Naive thymus-derived CD4-positive, alpha-beta T cell (primary cell): ENCODE results near the gene TMEM17. TPM values are rescaled to one million over a fixed set of nuclear protein-coding genes. Genes with fewer than 3 reads are reported as not detected.

ENCODE experiments used
- ATAC-seq: fragments of 150-1000 bp; cut with Tn5 transposase; 2 replicates; pipeline ENCODE4 v1.10.0; 2021; ENCODE audit warnings: mild to moderate bottlenecking, moderate library complexity
- CTCF ChIA-PET: fragments of 350-600 bp; sonication (Branson Sonifier 250); formaldehyde crosslinking; loops from one replicate; lab custom pipeline; 2021; ENCODE audit warnings: antibody characterized with exemption; lab: Charles Lee
- POLR2A ChIA-PET: fragments of 350-600 bp; sonication (Branson Sonifier 250); formaldehyde crosslinking; loops from one replicate; lab custom pipeline; 2021; ENCODE audit warnings: antibody characterized with exemption, inconsistent platforms; lab: Charles Lee
- DNase-seq, 9 donors: peaks; one replicate each; pipeline versions ENCODE4 v3.0.0 to v3.0.0-alpha.2; 2020 to 2022; ENCODE audit warnings: mixed read lengths in 1 of 9
- H3K27ac ChIP-seq: one replicate; pipeline ENCODE4 v1.7.0; 2013; ENCODE audit warnings: mild to moderate bottlenecking, low read depth, low read length, moderate library complexity
- H3K27me3 ChIP-seq, 2 donors: one replicate each; pipeline ENCODE4 v1.7.0; 2013; ENCODE audit warnings: low read length in 2 of 2, mild to moderate bottlenecking in 2 of 2, moderate library complexity in 2 of 2; ENCODE audit not compliant: control insufficient read depth in 2 of 2, insufficient read depth in 2 of 2
- H3K36me3 ChIP-seq, 3 experiments: 1 replicate in 2 of 3; 2 replicates in 1 of 3; pipeline ENCODE4 v1.7.0; 2013; ENCODE audit warnings: low read length in 3 of 3, mild to moderate bottlenecking in 3 of 3, moderate library complexity in 1 of 3; ENCODE audit not compliant: insufficient read depth in 3 of 3, control insufficient read depth in 2 of 3
- H3K4me1 ChIP-seq, 2 donors: one replicate each; pipeline ENCODE4 v1.7.0; 2013; ENCODE audit warnings: low read length in 2 of 2, mild to moderate bottlenecking in 2 of 2, moderate library complexity in 1 of 2; ENCODE audit not compliant: control insufficient read depth in 2 of 2, insufficient read depth in 2 of 2
- H3K4me3 ChIP-seq: 2 replicates; pipeline ENCODE4 v1.7.0; 2013; ENCODE audit warnings: mild to moderate bottlenecking, low read length
- H3K9me3 ChIP-seq, 3 experiments: 1 replicate in 2 of 3; 2 replicates in 1 of 3; pipeline ENCODE4 v1.7.0; 2013; ENCODE audit warnings: low read length in 3 of 3; ENCODE audit not compliant: control insufficient read depth in 2 of 3
- H3K27ac Mint-ChIP-seq, 9 donors: one replicate each; pipeline ENCODE4 v1.8.0; 2020 to 2022; ENCODE audit warnings: mixed read lengths in 9 of 9, mild to moderate bottlenecking in 8 of 9, moderate library complexity in 5 of 9, inconsistent platforms in 2 of 9
- H3K27me3 Mint-ChIP-seq, 5 donors: one replicate each; pipeline ENCODE4 v1.8.0; 2021 to 2022; ENCODE audit warnings: mixed read lengths in 5 of 5, mild to moderate bottlenecking in 1 of 5
- H3K36me3 Mint-ChIP-seq, 5 donors: one replicate each; pipeline ENCODE4 v1.8.0; 2020 to 2022; ENCODE audit warnings: mixed read lengths in 5 of 5, mild to moderate bottlenecking in 3 of 5, inconsistent platforms in 1 of 5
- H3K4me1 Mint-ChIP-seq, 7 donors: one replicate each; pipeline ENCODE4 v1.8.0; 2020 to 2022; ENCODE audit warnings: mixed read lengths in 7 of 7, mild to moderate bottlenecking in 3 of 7, inconsistent platforms in 1 of 7
- H3K4me3 Mint-ChIP-seq, 10 donors: one replicate each; pipeline ENCODE4 v1.8.0; 2020 to 2022; ENCODE audit warnings: mild to moderate bottlenecking in 10 of 10, mixed read lengths in 10 of 10, moderate library complexity in 6 of 10, inconsistent platforms in 2 of 10
- H3K9me3 Mint-ChIP-seq, 11 donors: one replicate each; pipeline ENCODE4 v1.8.0; 2020 to 2022; ENCODE audit warnings: mixed read lengths in 11 of 11, mild to moderate bottlenecking in 4 of 11, inconsistent platforms in 1 of 11, moderate library complexity in 1 of 11
- intact Hi-C, 2 donors: fragments of 100-400 bp; cut with micrococcal nuclease; formaldehyde crosslinking; loops; one replicate each; pipeline ENCODE4 v1.15.1; 2023
- polyA plus RNA-seq, 2 donors: library from polyadenylated mRNA; unstranded; fragments of 300-500 nt; fragmentation: Illumina TruSeq; gene quantifications; one replicate each; pipeline ENCODE4 v1.2.3, GENCODE V29; 2021
- total RNA-seq, 6 experiments: library from RNA in 5 of 6; stranded (reverse) in 5 of 6; gene quantifications; 1 replicate in 5 of 6; 2 replicates in 1 of 6; pipeline ENCODE4 v1.2.3 and lab custom pipeline; 2021 to 2026

The TMEM17 gene
- total and polyA plus RNA-seq, 7 experiments from 2014 or later = 0.15 TPM; not detected in 5

DNA sequence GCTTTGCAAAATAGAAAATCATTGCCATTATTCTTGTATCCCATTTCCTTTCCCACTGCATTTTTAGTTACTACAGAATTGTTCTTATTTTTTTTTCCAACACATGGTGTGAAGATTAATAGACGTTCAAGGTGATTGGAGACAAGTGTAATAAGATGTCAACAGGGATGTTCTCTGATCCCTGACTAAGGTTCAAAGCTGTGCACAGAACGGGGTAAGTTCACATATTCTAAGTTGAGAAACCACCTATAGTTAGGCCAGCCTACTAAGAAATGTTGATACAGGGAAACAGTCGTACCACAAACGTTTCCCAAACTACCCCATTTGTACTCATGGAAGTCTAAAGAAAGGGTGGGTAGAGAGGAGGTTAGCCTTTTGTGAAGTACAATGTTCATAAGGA, 6.4 kb upstream of the TMEM17 start:
- Mint-ChIP-seq H3K4me3 (no peak overlapping the region), H3K36me3 (no peaks in the 10 kb centered on the region), H3K27ac (no peak overlapping the region), H3K9me3 (peaks cover 0 to 11% (median 3%) of the 10 kb centered on the region in 11 donors), H3K4me1 (peaks cover 0 to 1% (median 0%) of the 10 kb centered on the region in 7 donors), H3K27me3 (peaks cover 21 to 34% (median 22%) of the 10 kb centered on the region in 5 donors)
- Histone ChIP-seq H3K27ac (no peak overlapping the region), H3K36me3 (no peaks in the 10 kb centered on the region), H3K9me3 (no peaks in the 10 kb centered on the region), H3K4me3 (no peak overlapping the region), H3K4me1 (no peaks in the 10 kb centered on the region), H3K27me3 (no peaks in the 10 kb centered on the region)
- intact Hi-C loops = no loop called here
- ATAC-seq (no peak), DNase-seq (no peak)
- CTCF ChIA-PET = no interaction called here
- POLR2A ChIA-PET = no interaction called here

DNA sequence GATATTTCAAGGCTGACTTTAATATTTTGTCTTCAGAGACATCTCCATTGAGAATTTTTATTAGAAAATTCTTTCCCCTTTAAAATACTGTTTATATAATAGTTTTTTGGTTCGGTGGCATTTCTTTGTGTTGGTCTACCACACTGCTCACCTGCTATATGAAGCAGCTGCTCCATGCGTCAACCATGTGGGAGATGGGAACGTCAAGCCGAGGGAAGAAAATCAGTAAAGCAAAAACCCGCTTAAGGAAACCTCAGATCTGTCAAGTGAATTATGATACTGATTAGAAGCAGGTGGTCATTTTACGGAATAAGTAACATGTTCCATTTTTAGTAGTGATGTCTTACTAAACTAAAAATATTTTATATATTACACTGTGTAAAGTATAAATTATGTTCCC, 5.6 kb upstream of the TMEM17 start:
- Histone ChIP-seq H3K36me3 (no peaks in the 10 kb centered on the region), H3K27me3 (no peaks in the 10 kb centered on the region), H3K4me1 (no peaks in the 10 kb centered on the region), H3K4me3 (no peak overlapping the region), H3K27ac (no peak overlapping the region), H3K9me3 (no peaks in the 10 kb centered on the region)
- ATAC-seq (no peak), DNase-seq (no peak)
- Mint-ChIP-seq H3K4me3 (no peak overlapping the region), H3K9me3 (peaks cover 0 to 5% (median 0%) of the 10 kb centered on the region in 11 donors), H3K36me3 (no peaks in the 10 kb centered on the region), H3K27me3 (peaks cover 22 to 35% (median 25%) of the 10 kb centered on the region in 5 donors), H3K4me1 (peaks cover 0 to 2% (median under 1%) of the 10 kb centered on the region in 7 donors), H3K27ac (no peak overlapping the region)
- intact Hi-C loops = no loop called here
- CTCF ChIA-PET = no interaction called here
- POLR2A ChIA-PET = no interaction called here

DNA sequence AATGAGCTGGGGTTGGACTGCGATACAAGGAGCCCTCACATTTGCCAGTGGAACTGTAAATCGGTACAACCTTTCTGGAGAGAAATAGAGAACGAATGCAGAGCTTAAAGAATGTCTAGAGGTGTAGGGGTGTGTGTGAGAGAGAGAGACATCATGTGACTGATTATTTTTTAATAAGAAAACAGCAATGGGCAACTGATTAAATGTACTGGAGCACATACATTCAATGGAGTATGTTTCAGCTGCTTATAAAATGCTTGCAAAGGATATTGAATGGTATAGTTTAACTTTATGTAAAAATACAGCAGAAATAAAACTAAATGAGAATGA, 391 bp upstream of the TMEM17 start:
- ChIA-PET CTCF (interaction anchor here (0.6 kb wide), 1 partner anchor 500 kb away, joined by 3 read pairs; no protein-coding TSS in a partner anchor), POLR2A (no interaction called here)
- H3K4me1 ChIP-seq = no peaks in the 10 kb centered on the region
- no peaks in the 10 kb centered on the region for H3K9me3 ChIP-seq
- no peaks in the 10 kb centered on the region for H3K36me3 ChIP-seq
- Mint-ChIP-seq H3K4me3 (peak overlapping the region; percentile 37 to 82 (median 64)), H3K4me1 (peaks cover 6 to 12% (median 10%) of the 10 kb centered on the region in 7 donors), H3K9me3 (no peaks in the 10 kb centered on the region), H3K27ac (no peak overlapping the region), H3K36me3 (no peaks in the 10 kb centered on the region), H3K27me3 (peaks cover 23 to 40% (median 29%) of the 10 kb centered on the region in 5 donors)
- intact Hi-C loops = no loop called here
- no peak for DNase-seq
- no peak overlapping the region for H3K27ac ChIP-seq
- ATAC-seq = peak; percentile 8
- H3K27me3 ChIP-seq = no peaks in the 10 kb centered on the region
- H3K4me3 ChIP-seq = peak overlapping the region; percentile 44

DNA sequence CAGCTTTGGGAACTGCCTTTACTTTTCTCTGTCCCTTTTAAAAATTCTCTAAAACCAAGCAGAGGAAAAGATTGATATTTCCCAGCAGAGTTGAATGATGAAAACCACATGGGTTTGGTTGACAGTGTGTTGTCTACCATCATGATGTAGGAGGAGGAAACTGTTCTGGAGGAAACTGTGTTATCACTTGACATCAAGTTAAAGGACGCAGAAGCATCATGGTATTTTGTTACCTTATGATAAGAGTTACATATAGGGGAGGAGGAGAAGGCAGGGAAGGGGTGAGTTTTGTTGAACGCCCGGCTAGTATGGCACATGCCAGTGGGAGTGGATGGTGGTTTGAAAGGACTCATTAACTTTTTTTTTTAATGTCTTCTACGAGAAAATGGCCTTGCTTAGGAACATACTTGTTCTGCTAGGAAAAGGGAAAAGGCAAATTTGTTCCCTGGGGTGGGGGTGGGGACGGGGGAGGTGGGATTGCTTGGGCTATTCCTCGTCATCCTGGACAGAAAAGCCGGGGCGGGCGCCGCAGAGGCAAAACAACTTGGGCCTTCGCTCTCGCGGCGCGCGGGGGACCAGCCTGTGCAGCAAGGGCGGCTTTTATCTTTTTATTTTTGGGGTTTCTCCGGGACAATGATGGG, 766 bp downstream of the TMEM17 start:
- H3K27ac ChIP-seq = no peak overlapping the region
- intact Hi-C loops = loop anchor here in 1 of 2 donors (1.0 kb wide), 1 partner anchor 200 kb away; the partner anchor contains the start of gene EHBP1

DNA sequence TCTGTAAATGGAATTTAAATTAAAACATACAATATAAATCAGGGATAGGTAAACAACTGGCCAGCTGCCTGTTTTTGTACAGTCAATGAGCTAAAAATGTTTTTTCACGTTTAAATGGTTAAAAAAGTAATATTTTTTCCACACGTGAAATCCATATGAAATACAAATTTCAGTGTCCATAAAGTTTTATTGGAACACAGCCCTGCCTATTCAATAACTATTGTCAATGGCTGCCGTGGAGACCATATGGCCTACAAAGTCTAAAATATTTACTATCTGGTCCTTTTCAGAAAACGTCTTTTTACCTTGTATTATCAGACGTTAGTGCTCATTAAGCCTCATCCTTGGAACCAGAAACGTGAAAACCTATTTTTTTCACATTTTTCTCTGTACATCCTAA, 1.3 kb downstream of the TMEM17 start:
- POLR2A ChIA-PET = no interaction called here
- H3K27ac Mint-ChIP-seq = no peak overlapping the region
- Histone ChIP-seq H3K4me1 (no peaks in the 10 kb centered on the region), H3K4me3 (no peak overlapping the region), H3K9me3 (no peaks in the 10 kb centered on the region), H3K36me3 (no peaks in the 10 kb centered on the region), H3K27ac (no peak overlapping the region), H3K27me3 (no peaks in the 10 kb centered on the region)
- ATAC-seq = no peak
- H3K9me3 Mint-ChIP-seq = no peaks in the 10 kb centered on the region
- CTCF ChIA-PET = no interaction called here
- no peak for DNase-seq
- peaks cover 23 to 40% (median 29%) of the 10 kb centered on the region in 5 donors for H3K27me3 Mint-ChIP-seq
- intact Hi-C loops = loop anchor here in 1 of 2 donors (1.0 kb wide), 1 partner anchor 201 kb away; the partner anchor contains the start of gene EHBP1
- H3K4me3 Mint-ChIP-seq = peak overlapping the region in 2 of 10 donors; percentile 61 to 79
- no peaks in the 10 kb centered on the region for H3K36me3 Mint-ChIP-seq
- peaks cover 6 to 12% (median 10%) of the 10 kb centered on the region in 7 donors for H3K4me1 Mint-ChIP-seq

More for the DNA sequence above, 766 bp downstream of the TMEM17 start:
- Histone ChIP-seq H3K27me3 (no peaks in the 10 kb centered on the region), H3K36me3 (no peaks in the 10 kb centered on the region), H3K4me3 (peak overlapping the region; percentile 44), H3K9me3 (no peaks in the 10 kb centered on the region), H3K4me1 (no peaks in the 10 kb centered on the region)
- ATAC-seq = no peak
- ChIA-PET CTCF (no interaction called here), POLR2A (no interaction called here)
- Mint-ChIP-seq H3K9me3 (no peaks in the 10 kb centered on the region), H3K36me3 (no peaks in the 10 kb centered on the region), H3K4me3 (peak overlapping the region; percentile 61 to 83 (median 71)), H3K27me3 (peaks cover 23 to 40% (median 29%) of the 10 kb centered on the region in 5 donors), H3K27ac (no peak overlapping the region), H3K4me1 (peaks cover 6 to 12% (median 10%) of the 10 kb centered on the region in 7 donors)
- DNase-seq = no peak

DNA sequence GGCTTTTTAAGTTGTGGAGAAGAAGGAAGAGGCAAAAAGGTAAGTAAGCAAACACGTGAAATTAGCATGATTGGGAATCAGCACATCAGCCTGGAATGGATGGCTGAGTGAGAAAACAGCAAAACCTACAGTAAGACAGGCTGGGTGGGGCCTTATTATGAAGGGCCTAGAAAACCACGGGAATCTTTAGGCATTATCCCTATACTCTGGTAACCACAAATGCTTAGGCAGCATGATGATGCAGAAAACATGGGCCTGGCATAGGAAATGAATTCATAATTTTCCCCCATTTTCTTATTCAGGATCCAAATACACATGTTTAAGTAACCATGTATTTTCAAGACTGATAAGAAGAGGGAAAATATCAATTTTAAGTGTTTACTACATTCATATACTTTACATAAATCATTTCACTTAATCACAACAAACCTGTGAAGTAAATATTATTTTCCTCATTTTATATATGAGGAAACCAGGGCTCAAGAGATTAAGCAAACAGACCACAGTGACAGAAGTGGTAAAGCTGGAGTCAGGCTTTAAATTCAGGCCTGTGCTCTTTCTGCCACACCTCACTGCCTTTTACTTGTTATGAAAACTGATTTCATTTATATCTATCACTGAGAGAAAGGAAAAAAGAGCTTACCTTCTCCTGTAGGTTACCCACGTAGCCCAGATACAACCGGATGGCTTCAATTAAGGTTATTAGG, 4.0 kb downstream of the TMEM17 start:
- no peaks in the 10 kb centered on the region for H3K36me3 ChIP-seq
- Mint-ChIP-seq H3K4me3 (no peak overlapping the region), H3K27me3 (peaks cover 11 to 24% (median 16%) of the 10 kb centered on the region in 5 donors), H3K27ac (no peak overlapping the region), H3K9me3 (no peaks in the 10 kb centered on the region), H3K36me3 (no peaks in the 10 kb centered on the region), H3K4me1 (peaks cover 6 to 12% (median 10%) of the 10 kb centered on the region in 7 donors)
- ATAC-seq (no peak), DNase-seq (no peak)
- CTCF ChIA-PET = no interaction called here
- no peaks in the 10 kb centered on the region for H3K4me1 ChIP-seq
- H3K27me3 ChIP-seq = no peaks in the 10 kb centered on the region
- intact Hi-C loops = no loop called here
- no peak overlapping the region for H3K4me3 ChIP-seq
- no peak overlapping the region for H3K27ac ChIP-seq
- POLR2A ChIA-PET = no interaction called here
- H3K9me3 ChIP-seq = no peaks in the 10 kb centered on the region
